ENCODE results near the gene KIAA0930.

Gene KIAA0930

GRCh38 chr22:45151503-45151902 lies 89.2 kb downstream of the KIAA0930 start:
- no peak overlapping the region for H3K18ac ChIP-seq (ENCODE audit: low read depth in 1 of 2, low read length in 2 of 2)
- H3K4me2 ChIP-seq (ENCODE audit: low read length, poor library complexity, severe bottlenecking) = no peak overlapping the region
- H4K8ac ChIP-seq (ENCODE audit: low read length) = no peak overlapping the region
- no peak overlapping the region for H2BK12ac ChIP-seq (ENCODE audit: low read length in 2 of 2)
- H3K9ac ChIP-seq (ENCODE audit: low read length) = no peak overlapping the region
- WGBS = 97% methylated on average over 6 of the region's 6 CpGs
- no peaks in the 10 kb centered on the region for H3K4me1 ChIP-seq (ENCODE audit: control insufficient read depth, insufficient read depth, low read depth, low read length)
- no peak overlapping the region for H3K14ac ChIP-seq (ENCODE audit: low read length in 2 of 2)
- H3K23ac ChIP-seq (ENCODE audit: low read length in 2 of 2) = no peak overlapping the region
- H3K36me3 ChIP-seq (ENCODE audit: control insufficient read depth in 1 of 2, insufficient read depth in 2 of 2, low read depth in 1 of 2, low read length in 2 of 2) = peaks cover under 1 to 32% of the 10 kb centered on the region in 2 experiments
- no peak overlapping the region for H3K4ac ChIP-seq (ENCODE audit: low read depth in 1 of 2, low read length in 2 of 2)
- no peak overlapping the region for H2BK5ac ChIP-seq (ENCODE audit: low read depth, low read length, poor library complexity, severe bottlenecking)
- H3K9me3 ChIP-seq (ENCODE audit: control insufficient read depth, low read length) = no peaks in the 10 kb centered on the region
- H3K79me1 ChIP-seq (replicated peaks; ENCODE audit: low read length, poor library complexity, severe bottlenecking) = peaks cover 30% of the 10 kb centered on the region
- H3K27ac ChIP-seq (ENCODE audit: low read length, poor library complexity, severe bottlenecking) = no peak overlapping the region
- no peak overlapping the region for H2AK5ac ChIP-seq (ENCODE audit: low read length, severe bottlenecking)
- H4K91ac ChIP-seq (ENCODE audit: low read length) = no peak overlapping the region
- H3K27me3 ChIP-seq (ENCODE audit: control insufficient read depth in 1 of 2, insufficient read depth in 1 of 2, low read length in 2 of 2) = no peaks in the 10 kb centered on the region
- no peak overlapping the region for H2BK15ac ChIP-seq (ENCODE audit: low read depth, poor library complexity, severe bottlenecking)
- no peak overlapping the region for H2AFZ ChIP-seq (ENCODE audit: low read depth, low read length)
- H2BK120ac ChIP-seq (ENCODE audit: low read depth, low read length) = no peak overlapping the region
- DNase-seq = no peak
- H3K4me3 ChIP-seq (ENCODE audit: insufficient read depth in 1 of 2, low read depth in 1 of 2, low read length in 2 of 2) = no peak overlapping the region

GRCh38 chr22:45150139-45150538 lies 90.6 kb downstream of the KIAA0930 start:
- Histone ChIP-seq H2AK5ac (ENCODE audit: low read length, severe bottlenecking) (no peak overlapping the region), H3K27me3 (ENCODE audit: control insufficient read depth in 1 of 2, insufficient read depth in 1 of 2, low read length in 2 of 2) (no peaks in the 10 kb centered on the region), H3K18ac (ENCODE audit: low read depth in 1 of 2, low read length in 2 of 2) (no peak overlapping the region), H3K4me3 (ENCODE audit: insufficient read depth in 1 of 2, low read depth in 1 of 2, low read length in 2 of 2) (no peak overlapping the region), H2BK120ac (ENCODE audit: low read depth, low read length) (no peak overlapping the region), H3K36me3 (ENCODE audit: control insufficient read depth in 1 of 2, insufficient read depth in 2 of 2, low read depth in 1 of 2, low read length in 2 of 2) (peaks cover 0 to 29% of the 10 kb centered on the region in 2 experiments), H3K4me1 (ENCODE audit: control insufficient read depth, insufficient read depth, low read depth, low read length) (no peaks in the 10 kb centered on the region), H3K27ac (ENCODE audit: low read length, poor library complexity, severe bottlenecking) (no peak overlapping the region), H3K4ac (ENCODE audit: low read depth in 1 of 2, low read length in 2 of 2) (no peak overlapping the region), H3K23ac (ENCODE audit: low read length in 2 of 2) (no peak overlapping the region), H3K9me3 (ENCODE audit: control insufficient read depth, low read length) (no peaks in the 10 kb centered on the region), H3K14ac (ENCODE audit: low read length in 2 of 2) (no peak overlapping the region), H3K4me2 (ENCODE audit: low read length, poor library complexity, severe bottlenecking) (no peak overlapping the region), H4K91ac (ENCODE audit: low read length) (no peak overlapping the region), H3K9ac (ENCODE audit: low read length) (peak overlapping the region; percentile 22), H2BK15ac (ENCODE audit: low read depth, poor library complexity, severe bottlenecking) (no peak overlapping the region), H2BK5ac (ENCODE audit: low read depth, low read length, poor library complexity, severe bottlenecking) (no peak overlapping the region), H2AFZ (ENCODE audit: low read depth, low read length) (no peak overlapping the region), H3K79me1 (replicated peaks; ENCODE audit: low read length, poor library complexity, severe bottlenecking) (peaks cover 28% of the 10 kb centered on the region), H4K8ac (ENCODE audit: low read length) (no peak overlapping the region), H2BK12ac (ENCODE audit: low read length in 2 of 2) (no peak overlapping the region)
- DNase-seq = no peak
- 92% methylated on average over 1 of the region's 2 CpGs for WGBS

GRCh38 chr22:45149671-45150070 lies 91.0 kb downstream of the KIAA0930 start:
- H3K4me2 ChIP-seq (ENCODE audit: low read length, poor library complexity, severe bottlenecking) = no peak overlapping the region

DNA sequence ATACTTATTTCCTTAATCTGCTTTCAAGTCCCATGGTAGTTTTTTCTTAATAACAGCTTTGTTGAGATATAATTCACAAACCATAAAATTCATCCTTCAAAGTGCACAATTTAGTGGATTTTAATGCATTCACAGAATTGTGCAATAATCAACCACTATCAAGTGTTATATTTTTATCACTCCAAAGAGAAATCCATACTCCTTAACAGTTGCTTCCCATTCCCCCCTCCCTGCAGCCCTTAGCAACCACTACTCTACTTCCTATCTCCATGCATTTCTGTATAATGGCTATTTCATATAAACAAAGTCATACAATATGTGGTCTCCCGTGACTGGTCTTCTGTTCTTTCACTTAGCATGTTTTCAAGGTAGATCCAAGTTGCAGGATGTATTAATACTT lies 95.8 kb downstream of the KIAA0930 start:
- WGBS = no CpG with 5 or more reads among the region's 1 CpG
- H3K27ac ChIP-seq (ENCODE audit: low read length, poor library complexity, severe bottlenecking) = no peak overlapping the region
- no peak overlapping the region for H2AFZ ChIP-seq (ENCODE audit: low read depth, low read length)
- no peaks in the 10 kb centered on the region for H3K4me1 ChIP-seq (ENCODE audit: control insufficient read depth, insufficient read depth, low read depth, low read length)
- H3K36me3 ChIP-seq (ENCODE audit: control insufficient read depth in 1 of 2, insufficient read depth in 2 of 2, low read depth in 1 of 2, low read length in 2 of 2) = peaks cover 0 to 16% of the 10 kb centered on the region in 2 experiments
- H2BK120ac ChIP-seq (ENCODE audit: low read depth, low read length) = no peak overlapping the region
- H4K8ac ChIP-seq (ENCODE audit: low read length) = no peak overlapping the region
- H3K14ac ChIP-seq (ENCODE audit: low read length in 2 of 2) = no peak overlapping the region
- no peak overlapping the region for H3K23ac ChIP-seq (ENCODE audit: low read length in 2 of 2)
- no peaks in the 10 kb centered on the region for H3K27me3 ChIP-seq (ENCODE audit: control insufficient read depth in 1 of 2, insufficient read depth in 1 of 2, low read length in 2 of 2)
- peaks cover 15% of the 10 kb centered on the region for H3K79me1 ChIP-seq (replicated peaks; ENCODE audit: low read length, poor library complexity, severe bottlenecking)
- peaks cover 5% of the 10 kb centered on the region for H3K9me3 ChIP-seq (ENCODE audit: control insufficient read depth, low read length)
- H3K4ac ChIP-seq (ENCODE audit: low read depth in 1 of 2, low read length in 2 of 2) = no peak overlapping the region
- H2BK12ac ChIP-seq (ENCODE audit: low read length in 2 of 2) = no peak overlapping the region
- H3K18ac ChIP-seq (ENCODE audit: low read depth in 1 of 2, low read length in 2 of 2) = no peak overlapping the region
- no peak overlapping the region for H3K4me2 ChIP-seq (ENCODE audit: low read length, poor library complexity, severe bottlenecking)
- H2AK5ac ChIP-seq (ENCODE audit: low read length, severe bottlenecking) = no peak overlapping the region
- no peak overlapping the region for H3K9ac ChIP-seq (ENCODE audit: low read length)
- no peak overlapping the region for H2BK5ac ChIP-seq (ENCODE audit: low read depth, low read length, poor library complexity, severe bottlenecking)
- H2BK15ac ChIP-seq (ENCODE audit: low read depth, poor library complexity, severe bottlenecking) = no peak overlapping the region
- DNase-seq = no peak
- no peak overlapping the region for H3K4me3 ChIP-seq (ENCODE audit: insufficient read depth in 1 of 2, low read depth in 1 of 2, low read length in 2 of 2)
- H4K91ac ChIP-seq (ENCODE audit: low read length) = no peak overlapping the region

More at GRCh38 chr22:45149671-45150070, 91.0 kb downstream of the KIAA0930 start:
- Histone ChIP-seq H3K79me1 (replicated peaks; ENCODE audit: low read length, poor library complexity, severe bottlenecking) (peaks cover 28% of the 10 kb centered on the region), H3K14ac (ENCODE audit: low read length in 2 of 2) (no peak overlapping the region), H3K4ac (ENCODE audit: low read depth in 1 of 2, low read length in 2 of 2) (no peak overlapping the region), H3K4me1 (ENCODE audit: control insufficient read depth, insufficient read depth, low read depth, low read length) (no peaks in the 10 kb centered on the region), H4K8ac (ENCODE audit: low read length) (no peak overlapping the region), H3K27me3 (ENCODE audit: control insufficient read depth in 1 of 2, insufficient read depth in 1 of 2, low read length in 2 of 2) (no peaks in the 10 kb centered on the region), H3K27ac (ENCODE audit: low read length, poor library complexity, severe bottlenecking) (no peak overlapping the region), H2BK15ac (ENCODE audit: low read depth, poor library complexity, severe bottlenecking) (no peak overlapping the region), H3K18ac (ENCODE audit: low read depth in 1 of 2, low read length in 2 of 2) (no peak overlapping the region), H4K91ac (ENCODE audit: low read length) (no peak overlapping the region), H2BK12ac (ENCODE audit: low read length in 2 of 2) (no peak overlapping the region), H3K36me3 (ENCODE audit: control insufficient read depth in 1 of 2, insufficient read depth in 2 of 2, low read depth in 1 of 2, low read length in 2 of 2) (peaks cover 0 to 27% of the 10 kb centered on the region in 2 experiments), H2AFZ (ENCODE audit: low read depth, low read length) (no peak overlapping the region), H2AK5ac (ENCODE audit: low read length, severe bottlenecking) (no peak overlapping the region), H2BK5ac (ENCODE audit: low read depth, low read length, poor library complexity, severe bottlenecking) (no peak overlapping the region), H3K9me3 (ENCODE audit: control insufficient read depth, low read length) (no peaks in the 10 kb centered on the region), H3K23ac (ENCODE audit: low read length in 2 of 2) (no peak overlapping the region), H3K9ac (ENCODE audit: low read length) (no peak overlapping the region), H3K4me3 (ENCODE audit: insufficient read depth in 1 of 2, low read depth in 1 of 2, low read length in 2 of 2) (no peak overlapping the region), H2BK120ac (ENCODE audit: low read depth, low read length) (no peak overlapping the region)
- WGBS = no CpG with 5 or more reads among the region's 2 CpGs
- DNase-seq = peak; percentile 38

All from mesenchymal stem cell (in vitro differentiated cells and primary cell).